Calu3 (cell line): ENCODE data around the gene C4orf50. TPM values are rescaled to one million over a fixed set of nuclear protein-coding genes. Genes with fewer than 3 reads are reported as not detected.

Experiments used
- BruUV-seq: library from RNA; stranded (reverse); fragments of 400-500 nt; replicated peaks from 2 replicates; lab custom pipeline; 2021; lab: Mats Ljungman, UMichigan
- CTCF ChIA-PET: fragments of 300-600 bp; sonication (Branson Sonifier 250); formaldehyde crosslinking; loops from one replicate; lab custom pipeline; 2022; ENCODE audit warnings: antibody characterized with exemption; lab: Charles Lee
- DNase-seq: peaks from one replicate; pipeline ENCODE4 v3.0.0; 2022
- H3K27ac Mint-ChIP-seq: one replicate; pipeline ENCODE4 v1.8.0; 2022; ENCODE audit warnings: mixed read lengths; ENCODE audit not compliant: unreplicated experiment
- H3K27me3 Mint-ChIP-seq: one replicate; pipeline ENCODE4 v1.8.0; 2022; ENCODE audit warnings: mixed read lengths; ENCODE audit not compliant: unreplicated experiment
- H3K36me3 Mint-ChIP-seq: one replicate; pipeline ENCODE4 v1.8.0; 2022; ENCODE audit warnings: mild to moderate bottlenecking, moderate library complexity, mixed read lengths; ENCODE audit not compliant: insufficient read depth, unreplicated experiment
- H3K4me1 Mint-ChIP-seq: one replicate; pipeline ENCODE4 v1.8.0; 2022; ENCODE audit warnings: mild to moderate bottlenecking, low read depth, mixed read lengths; ENCODE audit not compliant: unreplicated experiment
- H3K4me3 Mint-ChIP-seq: one replicate; pipeline ENCODE4 v1.8.0; 2022; ENCODE audit warnings: mild to moderate bottlenecking, low read depth, moderate library complexity, mixed read lengths; ENCODE audit not compliant: unreplicated experiment
- H3K9me3 Mint-ChIP-seq: one replicate; pipeline ENCODE4 v1.8.0; 2022; ENCODE audit warnings: low read depth, mixed read lengths; ENCODE audit not compliant: unreplicated experiment
- intact Hi-C: fragments of 100-400 bp; cut with micrococcal nuclease; formaldehyde crosslinking; loops from one replicate; pipeline ENCODE4 v1.10.0; 2022; ENCODE audit not compliant: unreplicated experiment
- total RNA-seq: library from RNA; stranded (reverse); gene quantifications from 2 replicates; pipeline ENCODE4 v1.2.3, GENCODE V29; 2022
- TF ChIP-seq, protein P1 (sequence below): fragments of 200-600 bp; IDR thresholded peaks from one replicate; pipeline ENCODE4 v1.8.0; 2022; ENCODE audit warnings: antibody characterized with exemption; ENCODE audit not compliant: unreplicated experiment

The C4orf50 gene
- total RNA-seq, 1 experiment from 2014 or later, result not detected

DNA sequence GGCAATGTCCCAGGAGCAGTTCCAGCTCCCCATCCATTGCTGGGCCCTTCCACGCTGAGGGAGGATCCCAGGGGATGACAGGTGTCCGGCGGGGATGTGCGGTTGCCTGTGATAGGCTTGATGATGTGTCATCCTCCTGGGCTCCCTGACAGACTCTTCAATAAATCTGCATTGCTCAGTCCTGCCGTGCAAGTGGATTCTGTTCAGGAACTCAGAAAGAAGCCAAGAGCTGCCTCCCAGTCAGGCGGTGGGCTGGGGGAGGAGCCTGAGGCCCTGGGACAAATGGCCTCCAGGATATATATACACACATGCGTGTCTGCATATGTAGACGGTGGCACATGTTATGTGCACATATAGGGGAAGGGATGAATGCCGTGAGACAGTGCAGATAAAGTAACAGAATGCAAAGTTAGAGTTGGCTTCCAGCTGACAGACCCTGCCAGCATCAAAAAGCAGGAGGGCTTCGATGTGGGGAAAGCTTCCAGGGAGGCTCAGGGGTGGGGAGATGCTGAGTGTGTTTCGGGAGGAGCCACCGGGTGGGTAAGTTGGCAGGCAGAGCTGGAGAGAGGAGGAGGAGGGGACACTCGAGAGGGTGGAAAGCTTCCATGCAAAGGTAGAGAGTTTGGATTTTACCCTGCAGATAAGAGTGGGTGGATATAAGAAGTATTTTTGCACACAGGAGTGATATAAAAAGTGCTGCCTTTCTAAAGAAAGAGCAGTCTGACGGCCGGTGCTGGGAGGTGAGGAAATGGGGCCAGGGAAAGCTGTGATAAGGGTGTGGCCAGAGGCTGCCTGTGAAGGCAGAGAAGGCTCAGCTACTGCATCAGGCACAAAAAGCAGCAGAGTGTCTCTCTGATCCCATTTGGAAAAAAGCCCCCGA lies 96.9 kb downstream of the C4orf50 start:
- no peaks in the 10 kb centered on the region for H3K36me3 Mint-ChIP-seq
- TF ChIP-seq, protein P1, sequence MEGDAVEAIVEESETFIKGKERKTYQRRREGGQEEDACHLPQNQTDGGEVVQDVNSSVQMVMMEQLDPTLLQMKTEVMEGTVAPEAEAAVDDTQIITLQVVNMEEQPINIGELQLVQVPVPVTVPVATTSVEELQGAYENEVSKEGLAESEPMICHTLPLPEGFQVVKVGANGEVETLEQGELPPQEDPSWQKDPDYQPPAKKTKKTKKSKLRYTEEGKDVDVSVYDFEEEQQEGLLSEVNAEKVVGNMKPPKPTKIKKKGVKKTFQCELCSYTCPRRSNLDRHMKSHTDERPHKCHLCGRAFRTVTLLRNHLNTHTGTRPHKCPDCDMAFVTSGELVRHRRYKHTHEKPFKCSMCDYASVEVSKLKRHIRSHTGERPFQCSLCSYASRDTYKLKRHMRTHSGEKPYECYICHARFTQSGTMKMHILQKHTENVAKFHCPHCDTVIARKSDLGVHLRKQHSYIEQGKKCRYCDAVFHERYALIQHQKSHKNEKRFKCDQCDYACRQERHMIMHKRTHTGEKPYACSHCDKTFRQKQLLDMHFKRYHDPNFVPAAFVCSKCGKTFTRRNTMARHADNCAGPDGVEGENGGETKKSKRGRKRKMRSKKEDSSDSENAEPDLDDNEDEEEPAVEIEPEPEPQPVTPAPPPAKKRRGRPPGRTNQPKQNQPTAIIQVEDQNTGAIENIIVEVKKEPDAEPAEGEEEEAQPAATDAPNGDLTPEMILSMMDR, result no peak
- BruUV-seq, result no TSS peak
- CTCF ChIA-PET, result no interaction called here
- H3K4me1 Mint-ChIP-seq, result no peaks in the 10 kb centered on the region
- intact Hi-C loops, result no loop called here
- no peak overlapping the region for H3K4me3 Mint-ChIP-seq
- H3K27ac Mint-ChIP-seq, result no peak overlapping the region
- H3K9me3 Mint-ChIP-seq, result no peaks in the 10 kb centered on the region
- no peak for DNase-seq
- peaks cover 13% of the 10 kb centered on the region for H3K27me3 Mint-ChIP-seq

DNA sequence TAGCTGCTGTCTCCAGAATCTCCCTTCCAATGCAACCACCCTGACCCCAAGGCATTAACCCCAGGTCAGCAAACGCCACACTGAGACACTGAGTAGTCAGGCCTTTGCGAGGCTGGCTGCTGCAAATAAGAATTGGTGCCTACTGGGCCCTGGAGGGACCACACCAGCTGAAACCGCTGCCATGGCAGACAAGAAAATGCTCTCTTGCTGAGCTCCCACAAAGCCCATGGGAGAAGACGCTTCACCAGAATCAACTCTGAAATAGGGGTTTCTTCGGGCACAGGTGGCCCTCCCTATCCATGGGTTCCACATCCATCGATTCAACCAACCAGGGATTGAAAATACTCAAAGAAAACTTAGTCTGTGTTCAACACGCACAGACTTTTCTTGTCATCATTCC lies 98.7 kb downstream of the C4orf50 start:
- H3K4me3 Mint-ChIP-seq, result no peak overlapping the region
- no peaks in the 10 kb centered on the region for H3K4me1 Mint-ChIP-seq
- no peak for DNase-seq
- no peaks in the 10 kb centered on the region for H3K9me3 Mint-ChIP-seq
- CTCF ChIA-PET, result no interaction called here
- H3K36me3 Mint-ChIP-seq, result no peaks in the 10 kb centered on the region
- BruUV-seq, result no TSS peak
- peaks cover 13% of the 10 kb centered on the region for H3K27me3 Mint-ChIP-seq
- H3K27ac Mint-ChIP-seq, result no peak overlapping the region
- TF ChIP-seq, protein P1, result no peak
- intact Hi-C loops, result no loop called here

DNA sequence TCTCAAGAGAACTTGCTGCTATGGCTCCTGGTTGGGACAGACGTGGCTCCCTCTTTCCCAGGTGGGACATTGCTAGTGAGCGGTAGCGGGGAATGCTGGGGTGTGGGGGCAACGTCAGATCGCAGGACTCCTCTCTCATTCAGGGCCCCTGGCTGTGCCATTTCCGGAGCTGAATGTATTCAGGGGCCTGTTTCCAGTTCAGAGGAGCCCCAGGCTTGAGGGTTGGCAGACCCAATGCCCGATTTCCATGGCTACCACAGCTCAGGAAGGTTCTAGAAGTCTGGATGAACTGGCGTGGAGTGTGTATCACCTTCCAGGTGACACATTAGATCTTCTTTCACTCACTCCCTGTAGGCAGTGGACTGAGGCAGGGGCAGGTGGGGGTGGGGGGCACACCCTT lies 99.2 kb downstream of the C4orf50 start:
- Mint-ChIP-seq H3K4me3 (no peak overlapping the region), H3K27ac (no peak overlapping the region), H3K4me1 (no peaks in the 10 kb centered on the region), H3K27me3 (peaks cover 13% of the 10 kb centered on the region), H3K36me3 (no peaks in the 10 kb centered on the region), H3K9me3 (no peaks in the 10 kb centered on the region)
- TF ChIP-seq, protein P1, result no peak
- DNase-seq, result no peak
- CTCF ChIA-PET, result interaction anchor here (0.6 kb wide), 1 partner anchor 32 kb away, joined by 6 read pairs; no protein-coding TSS in a partner anchor
- no TSS peak for BruUV-seq
- intact Hi-C loops, result no loop called here

DNA sequence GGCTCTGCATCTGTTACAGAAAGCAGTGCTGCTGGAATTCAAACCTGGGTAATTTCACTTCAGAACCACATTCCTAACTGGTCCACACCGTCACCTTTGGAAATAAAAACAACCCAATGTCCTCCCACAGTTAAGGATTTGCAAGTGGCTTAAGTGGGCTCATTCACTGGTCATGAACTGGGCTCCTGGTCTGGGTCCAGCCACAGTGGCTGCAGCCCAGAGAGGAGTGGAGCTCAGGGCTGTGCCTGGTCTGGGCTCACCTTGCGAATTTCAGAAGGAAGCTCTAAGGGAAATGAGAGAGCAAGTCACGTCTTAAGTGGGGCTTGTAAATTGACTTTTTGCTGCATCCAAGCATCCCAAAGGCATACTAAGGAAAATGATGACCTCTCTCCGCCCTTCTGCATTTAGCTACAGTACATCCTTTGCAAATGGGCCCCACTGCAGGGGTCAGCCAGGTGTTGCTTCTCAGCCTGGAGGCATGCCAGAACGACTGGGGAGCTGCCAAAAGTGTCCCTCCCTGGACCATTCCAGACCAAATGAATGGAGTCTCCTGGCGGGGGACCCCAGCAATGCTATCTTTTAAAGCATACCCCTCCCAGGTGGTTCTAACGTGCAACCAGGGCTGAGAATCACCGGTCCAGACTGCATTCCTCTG lies 99.8 kb downstream of the C4orf50 start:
- Mint-ChIP-seq H3K4me1 (no peaks in the 10 kb centered on the region), H3K36me3 (no peaks in the 10 kb centered on the region), H3K9me3 (no peaks in the 10 kb centered on the region), H3K27ac (no peak overlapping the region), H3K27me3 (peaks cover 13% of the 10 kb centered on the region), H3K4me3 (no peak overlapping the region)
- TF ChIP-seq, protein P1, result no peak
- intact Hi-C loops, result no loop called here
- no peak for DNase-seq
- CTCF ChIA-PET, result interaction anchor here (0.6 kb wide), 1 partner anchor 33 kb away, joined by 6 read pairs; no protein-coding TSS in a partner anchor
- no TSS peak for BruUV-seq
